Islet precursor cell (in vitro differentiated cells): ENCODE results near the gene FAM221A.
"Not testable (repeated sequence)": the region's sequence is repeated elsewhere in the genome, so short reads cannot be mapped to it uniquely, and the experiment has no call there.

Experiments
- DNase-seq: peaks from one replicate; pipeline ENCODE4 v3.0.0-alpha.2; 2018

Gene FAM221A

GRCh38 chr7:23709081-23709750 is 29.2 kb downstream of the FAM221A start:
- no peak for DNase-seq

- DNase-seq = no peak
Measured at GRCh38 chr7:23710000-23710399, 30.0 kb downstream of the FAM221A start, which contains the start of gene STK31. STK31 (plus strand) TSS chr7:23710219; CDS start chr7:23710286, 67 bp downstream.

GRCh38 chr7:23712368-23713284 is 32.6 kb downstream of the FAM221A start:
- DNase-seq = no peak

- DNase-seq = no peak
Measured at GRCh38 chr7:23713285-23714149, 33.5 kb downstream of the FAM221A start.

DNA sequence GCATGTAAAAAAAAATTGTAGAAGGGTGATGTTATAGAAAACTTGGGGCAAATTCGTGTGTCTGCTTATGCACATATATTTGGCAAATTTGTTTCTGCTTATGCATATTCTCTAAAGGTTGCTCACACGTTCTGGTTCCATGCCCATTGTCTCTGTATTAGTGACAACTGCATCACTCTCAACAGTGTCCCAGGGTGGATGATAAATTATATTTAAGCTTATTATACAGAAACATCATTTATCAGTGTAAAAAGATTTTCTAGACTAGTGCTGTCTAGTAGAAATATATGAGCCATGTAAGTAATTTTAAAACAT is 34.1 kb downstream of the FAM221A start:
- no peak for DNase-seq

DNA sequence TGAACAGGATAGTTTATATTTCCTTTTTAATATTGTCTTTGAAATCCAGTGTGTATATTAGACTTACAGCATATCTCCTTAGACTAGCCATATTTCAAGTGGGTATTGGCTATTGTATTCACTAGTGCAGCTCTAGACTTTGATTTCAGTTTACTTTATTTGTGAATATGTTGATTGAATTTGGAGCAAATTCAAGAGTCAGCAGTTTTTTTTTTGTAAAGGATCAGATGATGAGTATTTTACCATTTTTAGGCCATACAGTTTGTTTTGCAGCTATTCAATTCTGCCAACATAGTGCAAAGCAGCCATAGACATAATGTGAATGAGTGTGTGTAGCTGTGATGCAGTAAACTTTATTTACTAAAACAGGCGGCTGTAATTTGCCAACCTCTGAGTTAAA is 34.6 kb downstream of the FAM221A start:
- DNase-seq = no peak

DNA sequence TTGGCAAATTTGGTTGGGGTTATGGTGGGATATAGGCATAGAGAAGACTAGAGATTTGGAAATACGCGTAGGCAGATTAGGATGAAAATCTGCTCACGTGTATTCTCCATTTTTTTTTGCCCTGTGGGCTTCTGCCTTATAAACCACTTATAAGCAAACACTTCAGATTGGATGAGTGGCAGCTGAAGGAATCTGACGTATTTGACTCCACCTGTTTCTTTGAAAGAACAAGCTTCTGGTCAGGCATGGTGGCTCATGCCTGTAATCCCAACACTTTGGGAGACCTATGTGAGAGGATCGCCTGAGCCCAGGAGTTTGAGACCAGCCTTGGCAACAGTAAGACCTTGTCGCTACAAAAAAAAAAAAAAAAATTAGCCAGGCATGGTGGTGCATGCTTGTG is 35.1 kb downstream of the FAM221A start:
- no peak for DNase-seq

- no peak for DNase-seq
Measured at GRCh38 chr7:23717788-23718187, 37.8 kb downstream of the FAM221A start.

GRCh38 chr7:23721456-23721855 is 41.5 kb downstream of the FAM221A start:
- no peak for DNase-seq

GRCh38 chr7:23722587-23723216 is 42.7 kb downstream of the FAM221A start:
- not testable (repeated sequence) for DNase-seq

- not testable (repeated sequence) for DNase-seq
Measured at GRCh38 chr7:23724113-23724512, 44.1 kb downstream of the FAM221A start.

DNA sequence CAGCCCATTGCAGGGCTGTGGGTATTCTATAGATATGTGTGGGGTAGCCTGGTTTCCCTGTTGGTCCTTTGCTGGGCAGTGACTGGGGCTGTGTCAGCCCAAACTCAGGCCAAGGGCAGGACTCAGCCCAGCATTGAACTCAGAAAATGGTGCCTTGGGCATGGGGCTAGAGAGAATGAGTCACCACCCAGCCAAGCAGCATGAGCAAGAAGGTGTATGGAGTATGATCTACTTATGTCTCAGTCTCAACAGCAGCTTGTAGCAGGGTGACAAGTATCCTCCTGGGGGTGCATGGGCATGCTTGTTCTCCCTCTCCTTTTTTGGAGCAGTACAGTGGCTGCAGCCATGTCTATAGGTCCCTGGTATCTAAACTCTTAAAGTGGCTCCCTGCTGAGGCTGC is 62.1 kb downstream of the FAM221A start:
- DNase-seq = no peak

DNA sequence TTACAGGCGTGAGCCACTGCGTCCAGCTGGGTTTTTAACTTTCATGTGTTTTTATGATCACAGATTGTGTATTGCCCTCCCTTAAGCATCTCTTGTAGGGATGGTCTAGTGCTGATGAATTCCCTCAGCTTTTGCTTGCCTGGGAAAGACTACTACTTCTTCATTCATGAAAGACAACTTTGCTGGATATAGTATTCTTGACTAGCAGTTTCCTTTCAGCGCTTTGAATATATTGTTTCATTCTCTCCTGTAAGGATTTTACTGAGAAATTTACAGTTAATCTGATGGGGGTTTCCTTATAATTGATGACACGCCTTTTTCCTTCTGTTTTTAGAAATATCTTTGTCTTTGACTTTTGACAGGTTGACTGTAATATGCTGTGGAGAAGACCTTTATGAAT is 63.2 kb downstream of the FAM221A start:
- no peak for DNase-seq

DNA sequence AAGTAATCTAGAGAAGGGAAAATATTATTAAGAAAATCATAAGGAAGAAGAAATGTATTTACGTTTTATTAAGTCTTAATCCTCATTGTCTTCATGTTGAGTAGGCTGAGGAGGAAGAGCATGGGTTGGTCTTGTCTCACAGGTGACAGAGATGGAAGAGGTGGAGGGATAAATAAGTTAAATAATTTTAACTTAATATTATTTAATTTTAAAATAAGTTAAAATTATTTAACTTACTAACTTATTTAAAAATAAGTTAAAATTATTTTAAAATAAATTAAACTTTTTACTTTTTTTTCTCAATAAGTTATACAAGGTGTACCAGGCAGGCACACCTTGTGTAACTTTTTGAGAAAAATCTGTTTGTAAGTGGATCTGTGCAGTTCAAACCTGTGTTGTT is 66.6 kb downstream of the FAM221A start:
- no peak for DNase-seq

GRCh38 chr7:23751852-23752251 is 71.9 kb downstream of the FAM221A start:
- DNase-seq = no peak
